H1 (cell line): Measurements from ENCODE around the gene MRPL1. TPM values are rescaled to one million over a fixed set of nuclear protein-coding genes. Genes with fewer than 3 reads are reported as not detected.

Experiments used
- CTCF ChIA-PET: fragments of 300-600 bp; sonication (Branson Sonifier 250); formaldehyde crosslinking; loops from one replicate; lab custom pipeline; 2021; ENCODE audit not compliant: partially characterized antibody; lab: Charles Lee
- POLR2A ChIA-PET: fragments of 300-600 bp; sonication (Branson Sonifier 250); formaldehyde crosslinking; loops from one replicate; lab custom pipeline; 2021; ENCODE audit warnings: inconsistent platforms; ENCODE audit not compliant: partially characterized antibody; lab: Charles Lee
- DNase-seq, 2 experiments: peaks; one replicate each; pipeline versions ENCODE4 v3.0.0 to v3.0.0-alpha.2; 2010 to 2022; ENCODE audit warnings: low spot score in 2 of 2, low read depth in 1 of 2, mixed read lengths in 1 of 2
- FAIRE-seq: peaks from 2 replicates; lab custom pipeline; 2011; peaks lifted over from hg19 to GRCh38; lab: Jason Lieb, UNC
- H2AFZ ChIP-seq: 2 replicates; pipeline ENCODE4 v1.8.1; 2012; ENCODE audit warnings: low read length, inconsistent platforms
- H2AK5ac ChIP-seq: 2 replicates; pipeline ENCODE4 v1.6.1; 2013; ENCODE audit warnings: low read depth, low read length
- H2BK120ac ChIP-seq: replicated peaks from 2 replicates; pipeline ENCODE3; 2013; ENCODE audit warnings: low read depth, low read length, inconsistent platforms
- H2BK12ac ChIP-seq: 2 replicates; pipeline ENCODE4 v1.6.1; 2013; ENCODE audit warnings: low read depth, low read length
- H2BK15ac ChIP-seq: 2 replicates; pipeline ENCODE4 v1.6.1; 2013; ENCODE audit warnings: low read length
- H2BK20ac ChIP-seq: 2 replicates; pipeline ENCODE4 v1.6.1; 2013; ENCODE audit warnings: low read length
- H2BK5ac ChIP-seq: 2 replicates; pipeline ENCODE4 v1.6.1; 2013; ENCODE audit warnings: low read depth, low read length
- H3K14ac ChIP-seq: 2 replicates; pipeline ENCODE4 v1.6.1; 2013; ENCODE audit warnings: inconsistent platforms; ENCODE audit not compliant: insufficient read length
- H3K18ac ChIP-seq: 2 replicates; pipeline ENCODE4 v1.6.1; 2013; ENCODE audit warnings: low read length; ENCODE audit errors: extremely low read depth
- H3K23ac ChIP-seq: 2 replicates; pipeline ENCODE4 v1.6.1; 2013; ENCODE audit warnings: inconsistent platforms; ENCODE audit not compliant: insufficient read length
- H3K23me2 ChIP-seq: 2 replicates; pipeline ENCODE4 v1.6.1; 2013; ENCODE audit warnings: low read depth, low read length
- H3K27ac ChIP-seq: 2 replicates; pipeline ENCODE4 v1.6.1; 2011; ENCODE audit warnings: low read depth, low read length, inconsistent platforms
- H3K27me3 ChIP-seq, 4 experiments: replicated peaks in 1 of 4; 1 replicate in 1 of 4; 2 replicates in 3 of 4; pipeline versions ENCODE4 v1.6.1 to v1.8.1; 2011 to 2013; ENCODE audit warnings: low read length in 3 of 4, mild to moderate bottlenecking in 3 of 4, inconsistent platforms in 2 of 4, mixed read lengths in 2 of 4, moderate library complexity in 1 of 4; ENCODE audit not compliant: control insufficient read depth in 3 of 4, insufficient read depth in 3 of 4; ENCODE audit errors: extremely low read depth in 1 of 4
- H3K36me3 ChIP-seq, 4 experiments: 2 replicates each; pipeline versions ENCODE4 v1.6.1 to v1.8.1; 2011 to 2013; ENCODE audit warnings: mild to moderate bottlenecking in 4 of 4, low read length in 3 of 4, moderate library complexity in 2 of 4, control low read depth in 1 of 4, inconsistent platforms in 1 of 4; ENCODE audit not compliant: insufficient read depth in 4 of 4, control insufficient read depth in 2 of 4
- H3K4ac ChIP-seq: replicated peaks from 2 replicates; pipeline ENCODE3; 2013; ENCODE audit warnings: low read length, low read depth, mixed read lengths, inconsistent platforms; ENCODE audit not compliant: insufficient read length
- H3K4me1 ChIP-seq, 4 experiments: replicated peaks in 1 of 4; 1 replicate in 1 of 4; 2 replicates in 3 of 4; pipeline versions ENCODE4 v1.6.1 to v1.8.1; 2011 to 2013; ENCODE audit warnings: low read length in 3 of 4, inconsistent platforms in 2 of 4, mixed read lengths in 1 of 4; ENCODE audit not compliant: insufficient read depth in 4 of 4, control insufficient read depth in 3 of 4
- H3K4me2 ChIP-seq, 2 experiments: 2 replicates each; pipeline versions ENCODE4 v1.6.1 to v1.8.1; 2011 to 2013; ENCODE audit warnings: low read depth in 2 of 2, low read length in 2 of 2, control low read depth in 1 of 2, inconsistent platforms in 1 of 2, mild to moderate bottlenecking in 1 of 2; ENCODE audit not compliant: insufficient read depth in 1 of 2
- H3K4me3 ChIP-seq, 4 experiments: fragments of 200-600, 300-600 bp in 1 of 4; sonication (generic), shearing (Covaris generic), sonication (Bioruptor Twin) in 1 of 4; 2 replicates each; pipeline versions ENCODE4 v1.5.1 to v1.8.1; 2011 to 2016; ENCODE audit warnings: low read length in 4 of 4, low read depth in 3 of 4, control low read depth in 2 of 4, inconsistent platforms in 2 of 4, mild to moderate bottlenecking in 2 of 4, mixed read lengths in 1 of 4, moderate library complexity in 1 of 4; ENCODE audit not compliant: insufficient read depth in 2 of 4; ENCODE audit errors: extremely low read depth in 1 of 4
- H3K56ac ChIP-seq: replicated peaks from 2 replicates; pipeline ENCODE3; 2013; ENCODE audit warnings: low read depth, mild to moderate bottlenecking, mixed read lengths, low read length, inconsistent platforms; ENCODE audit not compliant: insufficient read length
- H3K79me1 ChIP-seq: 2 replicates; pipeline ENCODE4 v1.6.1; 2013; ENCODE audit warnings: low read depth, low read length, control low read depth
- H3K79me2 ChIP-seq, 2 experiments: 2 replicates each; pipeline versions ENCODE4 v1.6.1 to v1.8.1; 2012 to 2013; ENCODE audit warnings: low read length in 2 of 2, mild to moderate bottlenecking in 2 of 2, inconsistent platforms in 1 of 2; ENCODE audit not compliant: insufficient read depth in 2 of 2, control insufficient read depth in 1 of 2
- H3K9ac ChIP-seq, 4 experiments: replicated peaks in 1 of 4; 1 replicate in 1 of 4; 2 replicates in 3 of 4; pipeline versions ENCODE4 v1.6.1 to v1.8.1; 2011 to 2013; ENCODE audit warnings: low read depth in 3 of 4, low read length in 3 of 4, control low read depth in 2 of 4, mild to moderate bottlenecking in 2 of 4, moderate library complexity in 2 of 4, inconsistent platforms in 1 of 4; ENCODE audit errors: extremely low read depth in 1 of 4
- H3K9me3 ChIP-seq, 2 experiments: 2 replicates each; pipeline versions ENCODE4 v1.6.1 to v1.8.1; 2012 to 2013; ENCODE audit warnings: mild to moderate bottlenecking in 2 of 2, moderate library complexity in 2 of 2, control low read depth in 1 of 2, inconsistent platforms in 1 of 2, low read depth in 1 of 2, low read length in 1 of 2, mixed read lengths in 1 of 2; ENCODE audit not compliant: insufficient read depth in 2 of 2
- H4K20me1 ChIP-seq, 2 experiments: replicated peaks in 1 of 2; 2 replicates each; pipeline versions ENCODE3 to v1.8.1; 2011 to 2013; ENCODE audit warnings: inconsistent platforms in 2 of 2, low read length in 2 of 2, mild to moderate bottlenecking in 1 of 2; ENCODE audit not compliant: insufficient read depth in 2 of 2, control insufficient read depth in 1 of 2
- H4K5ac ChIP-seq: 2 replicates; pipeline ENCODE4 v1.6.1; 2013; ENCODE audit warnings: low read length, low read depth, mixed read lengths, inconsistent platforms; ENCODE audit not compliant: insufficient read length
- H4K8ac ChIP-seq: 2 replicates; pipeline ENCODE4 v1.8.0; 2013; ENCODE audit warnings: mild to moderate bottlenecking, moderate library complexity, low read length, inconsistent platforms; ENCODE audit not compliant: insufficient read depth; ENCODE audit errors: extremely low read depth
- H4K91ac ChIP-seq: replicated peaks from 2 replicates; pipeline ENCODE3; 2013; ENCODE audit warnings: low read length, mixed read lengths, inconsistent platforms; ENCODE audit not compliant: insufficient read length
- ATF3 ChIP-seq: IDR thresholded peaks from 2 replicates; pipeline ENCODE4 v1.6.1; 2011; ENCODE audit warnings: low read depth, mild to moderate bottlenecking, low read length; ENCODE audit not compliant: insufficient read depth
- BCL11A ChIP-seq, 2 experiments: IDR thresholded peaks; one replicate each; pipeline ENCODE4 v1.6.1; 2011; ENCODE audit warnings: low read depth in 2 of 2, low read length in 2 of 2, mild to moderate bottlenecking in 2 of 2
- CBX5 ChIP-seq: fragments of 300-800, 300-1000 bp; sonication (generic); IDR thresholded peaks from 2 replicates; pipeline ENCODE4 v1.7.1; 2016; ENCODE audit warnings: antibody characterized with exemption, low read length, low read depth
- KDM4A ChIP-seq: IDR thresholded peaks from one replicate; pipeline ENCODE4 v1.7.1; 2012; ENCODE audit warnings: low read depth, mild to moderate bottlenecking, moderate library complexity, low read length, inconsistent platforms; ENCODE audit not compliant: severe bottlenecking
- MAX ChIP-seq: IDR thresholded peaks from 2 replicates; pipeline ENCODE4 v1.6.1; 2012; ENCODE audit warnings: inconsistent platforms
- RNF2 ChIP-seq: fragments of 200-900, 300-1000 bp; sonication (generic); IDR thresholded peaks from 2 replicates; pipeline ENCODE4 v1.7.1; 2016; ENCODE audit warnings: borderline replicate concordance, low read depth, mild to moderate bottlenecking, antibody characterized with exemption, low read length; ENCODE audit not compliant: poor library complexity, severe bottlenecking; ENCODE audit errors: missing control alignments
- TAF1 ChIP-seq: IDR thresholded peaks from 2 replicates; pipeline ENCODE4 v1.6.1; 2011; ENCODE audit warnings: mild to moderate bottlenecking, low read depth, low read length
- WGBS, 2 experiments: shearing (Covaris generic) in 1 of 2; methylation state at CpG; one replicate each; pipeline versions ENCODE4 v1.1.6 to v1.1.7; 2013 to 2015; ENCODE audit warnings: low lambda C conversion rate in 2 of 2, mixed read lengths in 2 of 2, inconsistent platforms in 1 of 2, low coverage in 1 of 2, missing lambda C conversion rate in 1 of 2; ENCODE audit not compliant: insufficient replicate concordance in 2 of 2, insufficient coverage in 1 of 2, insufficient read length in 1 of 2; ENCODE audit errors: extremely low coverage in 1 of 2, missing lambda C conversion rate in 1 of 2; 5-methylcytosine and 5-hydroxymethylcytosine counted together
- polyA plus RNA-seq, 7 experiments: library from polyadenylated mRNA; depleted of rRNA in 3 of 7; stranded (reverse) in 5 of 7; unstranded in 2 of 7; fragments of >200 nt in 5 of 7; fragments of 200-250 nt in 2 of 7; gene quantifications; 1 replicate in 5 of 7; 2 replicates in 1 of 7; 4 replicates in 1 of 7; pipeline versions ENCODE4 v1.2.1 to v1.2.3, GENCODE V29; 2011 to 2013; ENCODE audit warnings: missing spikeins in 2 of 7, mixed read lengths in 2 of 7
- total RNA-seq: library from RNA; stranded (reverse); fragmentation: NEBNext Ultra II Directional; extraction: Animal tissue kit (Norgen Biotek cat#: 25700); gene quantifications from 2 replicates; pipeline ENCODE4 v1.2.1, GENCODE V29; 2021

MRPL1 gene
- total and polyA plus RNA-seq, 2 of the 8 experiments (the other 6 are each of a cell fraction or from before 2014, with no cell fraction given), result 9.6 to 37.0 TPM

GRCh38 chr4:77821775-77822174 lies 40.9 kb upstream of the MRPL1 start:
- Histone ChIP-seq H3K9me3 (no peaks in the 10 kb centered on the region), H3K79me1 (no peaks in the 10 kb centered on the region), H4K91ac (no peak overlapping the region), H4K20me1 (peaks cover 0 to 2% of the 10 kb centered on the region in 2 experiments), H2BK120ac (no peak overlapping the region), H3K27ac (no peak overlapping the region), H3K4me3 (no peak overlapping the region), H3K23me2 (peaks cover 8% of the 10 kb centered on the region; the same call in 1 of the 2 replicates), H3K27me3 (peaks cover 0 to 5% (median 2%) of the 10 kb centered on the region in 4 experiments; a peak in 2 of 7 replicates), H4K5ac (no peak overlapping the region), H3K36me3 (no peaks in the 10 kb centered on the region), H3K4me1 (peaks cover 0 to 4% (median 2%) of the 10 kb centered on the region in 4 experiments; a peak in 4 of 7 replicates), H3K18ac (no peak overlapping the region), H2BK12ac (no peak overlapping the region), H3K4me2 (no peak overlapping the region), H2AK5ac (no peak overlapping the region), H2BK5ac (no peak overlapping the region), H2BK15ac (no peak overlapping the region), H3K79me2 (peaks cover 0 to 5% of the 10 kb centered on the region in 2 experiments; a peak in 1 of 4 replicates), H2BK20ac (no peak overlapping the region), H3K9ac (no peak overlapping the region), H3K56ac (no peak overlapping the region), H3K23ac (no peak overlapping the region), H3K4ac (no peak overlapping the region), H3K14ac (no peak overlapping the region), H2AFZ (no peak overlapping the region), H4K8ac (no peak overlapping the region)
- ChIA-PET POLR2A (no interaction called here), CTCF (no interaction called here)
- 94% methylated on average over 1 of the region's 1 CpG; no CpG with 5 or more reads in 1 of the 2 experiments for WGBS, 2 experiments
- FAIRE-seq (no peak), DNase-seq (no peak)
- TF ChIP-seq RNF2 (no peak), MAX (no peak), CBX5 (no peak), BCL11A (IDR thresholded peaks at IDR 0.05; ENCODE audit: low read depth in 2 of 2, low read length in 2 of 2) (no peak), TAF1 (no peak), KDM4A (no peak), ATF3 (no peak)
- TF ChIP-seq, all 59 proteins: peak for 0
